ENCODE results near the gene KDM1B. TPM values are rescaled to one million over a fixed set of nuclear protein-coding genes. Genes with fewer than 3 reads are reported as not detected.

KDM1B gene
- total RNA-seq, 1 donor from 2014 or later = 20.7 TPM

DNA sequence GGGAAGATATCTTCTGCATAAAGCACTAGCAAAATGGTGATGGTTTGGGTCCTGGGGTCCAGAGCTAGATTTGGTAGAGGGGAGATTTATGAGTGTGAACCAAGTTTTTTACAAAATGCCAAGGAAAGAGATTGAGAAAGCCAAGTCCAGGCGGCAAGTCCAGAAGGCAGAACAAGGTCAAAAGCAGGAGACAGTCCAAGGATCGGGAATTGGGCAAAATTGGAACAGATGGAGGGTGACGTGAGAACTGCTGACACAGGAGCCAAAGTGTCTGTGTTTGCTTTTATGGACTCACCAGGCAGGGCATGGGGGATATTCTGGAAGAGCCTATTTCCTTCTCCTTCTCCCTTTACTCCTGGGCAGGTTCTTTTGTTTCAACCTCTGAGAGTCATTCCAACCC, 36.9 kb upstream of the KDM1B start:
- no peak for DNase-seq (ENCODE audit: extremely low spot score, unreplicated experiment)
- no peaks in the 10 kb centered on the region for H3K36me3 Mint-ChIP-seq
- no peaks in the 10 kb centered on the region for H3K27me3 Mint-ChIP-seq
- H3K4me3 Mint-ChIP-seq = no peak overlapping the region
- H3K27ac Mint-ChIP-seq = no peak overlapping the region
- TF ChIP-seq CTCF (conservative IDR thresholded peaks at IDR 0.05) = no peak
- peaks cover 10% of the 10 kb centered on the region for H3K4me1 Mint-ChIP-seq (ENCODE audit: unreplicated experiment)
- no peaks in the 10 kb centered on the region for H3K9me3 Mint-ChIP-seq

DNA sequence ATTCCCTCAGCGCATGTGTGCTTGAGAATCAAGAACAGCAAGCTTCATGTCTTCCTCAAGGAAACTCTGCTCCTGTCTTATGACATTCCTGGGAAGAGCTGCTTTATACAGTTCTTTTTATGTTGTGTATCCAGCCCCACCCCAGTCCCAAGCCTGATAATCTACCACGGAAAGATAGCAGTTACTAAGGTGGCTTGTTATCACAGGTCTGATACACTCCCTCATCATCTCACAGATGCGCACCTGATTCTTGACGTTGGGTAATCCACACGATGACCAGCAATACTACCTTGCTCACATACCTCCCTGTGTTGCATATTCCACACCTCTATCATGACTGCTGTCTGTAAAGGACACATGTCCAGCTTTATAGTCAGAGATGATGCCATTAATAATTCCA, 36.0 kb upstream of the KDM1B start:
- TF ChIP-seq CTCF (conservative IDR thresholded peaks at IDR 0.05) = no peak
- H3K36me3 Mint-ChIP-seq = no peaks in the 10 kb centered on the region
- H3K4me3 Mint-ChIP-seq = no peak overlapping the region
- H3K4me1 Mint-ChIP-seq (ENCODE audit: unreplicated experiment) = peaks cover 10% of the 10 kb centered on the region
- no peaks in the 10 kb centered on the region for H3K27me3 Mint-ChIP-seq
- no peak for DNase-seq (ENCODE audit: extremely low spot score, unreplicated experiment)
- H3K9me3 Mint-ChIP-seq = no peaks in the 10 kb centered on the region
- peak overlapping the region; percentile 21 for H3K27ac Mint-ChIP-seq

- no peaks in the 10 kb centered on the region for H3K27me3 Mint-ChIP-seq
- H3K36me3 Mint-ChIP-seq = no peaks in the 10 kb centered on the region
- H3K4me3 Mint-ChIP-seq = peak overlapping the region; percentile 65
- H3K9me3 Mint-ChIP-seq = no peaks in the 10 kb centered on the region
- no peak for TF ChIP-seq CTCF (conservative IDR thresholded peaks at IDR 0.05)
- DNase-seq (ENCODE audit: extremely low spot score, unreplicated experiment) = no peak
- H3K4me1 Mint-ChIP-seq (ENCODE audit: unreplicated experiment) = peaks cover 10% of the 10 kb centered on the region
- no peak overlapping the region for H3K27ac Mint-ChIP-seq
Observed at GRCh38 chr6:18121580-18122127, 33.6 kb upstream of the KDM1B start.

GRCh38 chr6:18122128-18123093, 32.8 kb upstream of the KDM1B start, which contains the start of gene NHLRC1:
TSS of gene NHLRC1 (minus strand) at chr6:18122677. CDS start at chr6:18122606, 71 bp downstream.
- Mint-ChIP-seq H3K9me3 (no peaks in the 10 kb centered on the region), H3K27me3 (no peaks in the 10 kb centered on the region), H3K27ac (peak within 1 kb of the TSS; percentile 69), H3K36me3 (no peaks in the 10 kb centered on the region), H3K4me1 (ENCODE audit: unreplicated experiment) (peaks cover 10% of the 10 kb centered on the region), H3K4me3 (peak within 1 kb of the TSS; percentile 86)
- peak; percentile 91 for TF ChIP-seq CTCF (conservative IDR thresholded peaks at IDR 0.05)
- peak; percentile 85 for DNase-seq (ENCODE audit: extremely low spot score, unreplicated experiment)

- Mint-ChIP-seq H3K4me3 (no peak overlapping the region), H3K4me1 (ENCODE audit: unreplicated experiment) (peaks cover 10% of the 10 kb centered on the region), H3K9me3 (no peaks in the 10 kb centered on the region), H3K27ac (no peak overlapping the region), H3K36me3 (no peaks in the 10 kb centered on the region), H3K27me3 (no peaks in the 10 kb centered on the region)
- no peak for DNase-seq (ENCODE audit: extremely low spot score, unreplicated experiment)
- TF ChIP-seq CTCF (conservative IDR thresholded peaks at IDR 0.05) = no peak
Observed at GRCh38 chr6:18126121-18126520, 29.1 kb upstream of the KDM1B start.

Data from type B pancreatic cell (in vitro differentiated cells).